GM12878 (cell line): ENCODE measurements around the gene GDE1. TPM values are rescaled to one million over a fixed set of nuclear protein-coding genes. Genes with fewer than 3 reads are reported as not detected.

ENCODE experiments used
- ATAC-seq: fragments of 200-7000 bp; cut with Tn5 transposase; 3 replicates; pipeline ENCODE4 v1.9.1; 2020; ENCODE audit warnings: mild to moderate bottlenecking, moderate library complexity
- BruUV-seq: library from RNA; stranded (reverse); fragments of 400-500 nt; replicated peaks from 2 replicates; lab custom pipeline; 2021; lab: Mats Ljungman, UMichigan
- CTCF ChIA-PET: fragments of 300-600 bp; sonication (Branson Sonifier 250); formaldehyde crosslinking; extraction: SDS; loops from one replicate; lab custom pipeline; 2021; ENCODE audit warnings: inconsistent platforms; lab: Yijun Ruan, JAX
- POLR2A ChIA-PET: fragments of 350-600 bp; formaldehyde crosslinking; extraction: SDS; loops from one replicate; lab custom pipeline; 2021; ENCODE audit warnings: inconsistent platforms; lab: Charles Lee
- RAD21 ChIA-PET: fragments of 300-600 bp; sonication (Branson Sonifier 250); formaldehyde crosslinking; loops from one replicate; lab custom pipeline; 2023; ENCODE audit warnings: antibody characterized with exemption; ENCODE audit not compliant: unreplicated experiment; lab: Charles Lee
- SMC1A ChIA-PET: fragments of 300-600 bp; sonication (Branson Sonifier 250); formaldehyde crosslinking; loops from one replicate; lab custom pipeline; 2023; ENCODE audit not compliant: unreplicated experiment, uncharacterized antibody; lab: Charles Lee
- DNase-seq: peaks from one replicate; pipeline ENCODE4 v3.0.0-alpha.2; 2011; ENCODE audit warnings: low read depth, low spot score
- FAIRE-seq: peaks from 3 replicates; lab custom pipeline; 2011; peaks lifted over from hg19 to GRCh38; lab: Jason Lieb, UNC
- H2AFZ ChIP-seq: 2 replicates; pipeline ENCODE4 v1.6.0; 2011; ENCODE audit warnings: low read depth, low read length, control low read depth; ENCODE audit not compliant: control insufficient read depth
- H3K27ac ChIP-seq: 2 replicates; pipeline ENCODE4 v1.5.1; 2011; ENCODE audit warnings: control low read depth; ENCODE audit not compliant: control insufficient read depth, insufficient read depth
- H3K27me3 ChIP-seq, 2 experiments: replicated peaks in 1 of 2; 2 replicates each; pipeline versions ENCODE4 v1.6.0 to v1.6.1; 2011; ENCODE audit warnings: low read length in 1 of 2; ENCODE audit not compliant: control insufficient read depth in 2 of 2, insufficient read depth in 2 of 2
- H3K36me3 ChIP-seq, 2 experiments: 2 replicates each; pipeline ENCODE4 v1.5.1; 2011; ENCODE audit warnings: low read length in 1 of 2; ENCODE audit not compliant: control insufficient read depth in 2 of 2, insufficient read depth in 2 of 2
- H3K4me1 ChIP-seq: 2 replicates; pipeline ENCODE4 v1.6.1; 2011; ENCODE audit warnings: mild to moderate bottlenecking, low read length, moderate library complexity, mixed read lengths; ENCODE audit not compliant: control insufficient read depth, insufficient read depth
- H3K4me2 ChIP-seq: 2 replicates; pipeline ENCODE4 v1.6.0; 2011; ENCODE audit warnings: control low read depth; ENCODE audit not compliant: control insufficient read depth, insufficient read depth
- H3K4me3 ChIP-seq: fragments of 200-600 bp; sonication (generic); 2 replicates; pipeline ENCODE4 v1.5.1; 2016
- H3K79me2 ChIP-seq: 2 replicates; pipeline ENCODE4 v1.6.0; 2011; ENCODE audit warnings: low read length; ENCODE audit not compliant: control insufficient read depth, insufficient read depth
- H3K9ac ChIP-seq: 2 replicates; pipeline ENCODE4 v1.8.0; 2011; ENCODE audit warnings: low read length, control low read depth, mixed read lengths; ENCODE audit not compliant: control insufficient read depth, insufficient read depth
- H3K9me3 ChIP-seq: replicated peaks from 3 replicates; pipeline ENCODE4 v1.5.1; 2011; ENCODE audit warnings: mild to moderate bottlenecking, low read length; ENCODE audit not compliant: control insufficient read depth, insufficient read depth
- H4K20me1 ChIP-seq: 2 replicates; pipeline ENCODE4 v1.6.0; 2011; ENCODE audit not compliant: control insufficient read depth, insufficient read depth
- BCL11A ChIP-seq: IDR thresholded peaks from 2 replicates; pipeline ENCODE4 v1.6.1; 2011; ENCODE audit warnings: low read depth, low read length
- CBFB ChIP-seq: IDR thresholded peaks from 2 replicates; pipeline ENCODE4 v1.6.1; 2016; ENCODE audit warnings: antibody characterized with exemption, low read depth
- GABPA ChIP-seq: IDR thresholded peaks from 2 replicates; pipeline ENCODE4 v1.6.1; 2014; ENCODE audit warnings: antibody characterized with exemption, low read depth, mild to moderate bottlenecking, inconsistent platforms
- IKZF2 ChIP-seq, 2 experiments: fragments of 450-650 bp; IDR thresholded peaks; 2 replicates each; pipeline ENCODE4 v1.6.1; 2017; ENCODE audit warnings: mild to moderate bottlenecking in 2 of 2, moderate library complexity in 2 of 2
- MEF2A ChIP-seq: IDR thresholded peaks from 2 replicates; pipeline ENCODE4 v1.6.1; 2011; ENCODE audit warnings: low read depth, mild to moderate bottlenecking, low read length, moderate library complexity; ENCODE audit not compliant: insufficient read depth
- PML ChIP-seq: IDR thresholded peaks from 2 replicates; pipeline ENCODE4 v1.6.1; 2012; ENCODE audit warnings: low read length, inconsistent platforms
- POLR2AphosphoS2 ChIP-seq: IDR thresholded peaks from 2 replicates; pipeline ENCODE4 v1.6.1; 2011; ENCODE audit warnings: low read depth, mild to moderate bottlenecking, low read length, improper control_type of control experiment, moderate library complexity
- RB1 ChIP-seq: fragments of 450-650 bp; formaldehyde crosslinking; IDR thresholded peaks from 2 replicates; pipeline ENCODE4 v1.6.1; 2017; ENCODE audit warnings: mild to moderate bottlenecking, borderline replicate concordance
- TARDBP ChIP-seq: IDR thresholded peaks from 2 replicates; pipeline ENCODE4 v1.6.1; 2016; ENCODE audit warnings: borderline replicate concordance
- ZNF274 ChIP-seq: IDR thresholded peaks from one replicate; pipeline ENCODE4 v1.8.0; 2011; ENCODE audit not compliant: insufficient read length, insufficient read depth
- WGBS: methylation state at CpG from one replicate; pipeline ENCODE4 v1.1.6; 2016; ENCODE audit warnings: low lambda C conversion rate; ENCODE audit not compliant: insufficient replicate concordance, insufficient coverage; ENCODE audit errors: missing lambda C conversion rate; 5-methylcytosine and 5-hydroxymethylcytosine counted together
- in situ Hi-C: fragments of 300-500 bp; cut with MboI; formaldehyde crosslinking; loops from 9 replicates; pipeline ENCODE4 v1.14.3; 2018; ENCODE audit warnings: mixed read lengths
- intact Hi-C: fragments of 100-400 bp; cut with micrococcal nuclease; formaldehyde crosslinking; loops from one replicate; pipeline ENCODE4 v1.14.2; 2022; ENCODE audit not compliant: unreplicated experiment
- polyA plus RNA-seq, 11 experiments: library from polyadenylated mRNA; depleted of rRNA in 4 of 11; unstranded in 6 of 11; stranded (reverse) in 5 of 11; fragments of >200 nt; fragmentation: Nextera tagmentation in 4 of 11; fragmentation: Illumina TruSeq in 1 of 11; extraction: Ambion mirVana in 4 of 11; extraction: Trizol in 1 of 11; gene quantifications; 1 replicate in 1 of 11; 2 replicates in 10 of 11; pipeline versions ENCODE4 v1.2.1 to v1.2.3, GENCODE V29; 2011 to 2016; ENCODE audit warnings: inconsistent platforms in 2 of 11, missing spikeins in 2 of 11, low read depth in 1 of 11
- total RNA-seq, 4 experiments: library from RNA; depleted of rRNA in 3 of 4; stranded (reverse); fragments of >200 nt in 3 of 4; fragmentation: Illumina TruSeq in 1 of 4; extraction: Trizol in 1 of 4; gene quantifications; 2 replicates each; pipeline versions ENCODE4 v1.2.1 to v1.2.3, GENCODE V29; 2013 to 2021
- TF ChIP-seq, protein P1 (sequence below): fragments of 450-650 bp; IDR thresholded peaks from 2 replicates; pipeline ENCODE4 v1.6.1; 2018; ENCODE audit warnings: borderline replicate concordance, mild to moderate bottlenecking; ENCODE audit not compliant: partially characterized antibody
- TF ChIP-seq, protein P2 (sequence below): IDR thresholded peaks from 2 replicates; pipeline ENCODE4 v1.6.1; 2012; ENCODE audit warnings: low read depth, low read length, improper control_type of control experiment
- TF ChIP-seq, protein P3 (sequence below): IDR thresholded peaks from 2 replicates; pipeline ENCODE4 v1.6.1; 2012; ENCODE audit warnings: low read depth, low read length, improper control_type of control experiment

Gene GDE1
- total and polyA plus RNA-seq, 10 of the 15 experiments (the other 5 are each of a cell fraction or from before 2014, with no cell fraction given), result 14.8 to 31.8 (median 21.0) TPM

- Histone ChIP-seq H3K79me2 (no peaks in the 10 kb centered on the region), H2AFZ (no peak overlapping the region), H3K9ac (no peak overlapping the region), H3K4me1 (no peaks in the 10 kb centered on the region), H4K20me1 (no peaks in the 10 kb centered on the region), H3K27me3 (no peaks in the 10 kb centered on the region), H3K4me3 (no peak overlapping the region), H3K4me2 (no peak overlapping the region), H3K36me3 (no peaks in the 10 kb centered on the region), H3K9me3 (no peaks in the 10 kb centered on the region), H3K27ac (no peak overlapping the region)
- in situ Hi-C loops, result no loop called here
- RAD21 ChIA-PET, result no interaction called here
- 0% methylated on average over 1 of the region's 1 CpG for WGBS
- no TSS peak for BruUV-seq
- ATAC-seq (no peak), DNase-seq (no peak), FAIRE-seq (no peak)
- SMC1A ChIA-PET, result no interaction called here
- intact Hi-C loops, result no loop called here
- no peak for TF ChIP-seq RB1
- TF ChIP-seq, protein P1, sequence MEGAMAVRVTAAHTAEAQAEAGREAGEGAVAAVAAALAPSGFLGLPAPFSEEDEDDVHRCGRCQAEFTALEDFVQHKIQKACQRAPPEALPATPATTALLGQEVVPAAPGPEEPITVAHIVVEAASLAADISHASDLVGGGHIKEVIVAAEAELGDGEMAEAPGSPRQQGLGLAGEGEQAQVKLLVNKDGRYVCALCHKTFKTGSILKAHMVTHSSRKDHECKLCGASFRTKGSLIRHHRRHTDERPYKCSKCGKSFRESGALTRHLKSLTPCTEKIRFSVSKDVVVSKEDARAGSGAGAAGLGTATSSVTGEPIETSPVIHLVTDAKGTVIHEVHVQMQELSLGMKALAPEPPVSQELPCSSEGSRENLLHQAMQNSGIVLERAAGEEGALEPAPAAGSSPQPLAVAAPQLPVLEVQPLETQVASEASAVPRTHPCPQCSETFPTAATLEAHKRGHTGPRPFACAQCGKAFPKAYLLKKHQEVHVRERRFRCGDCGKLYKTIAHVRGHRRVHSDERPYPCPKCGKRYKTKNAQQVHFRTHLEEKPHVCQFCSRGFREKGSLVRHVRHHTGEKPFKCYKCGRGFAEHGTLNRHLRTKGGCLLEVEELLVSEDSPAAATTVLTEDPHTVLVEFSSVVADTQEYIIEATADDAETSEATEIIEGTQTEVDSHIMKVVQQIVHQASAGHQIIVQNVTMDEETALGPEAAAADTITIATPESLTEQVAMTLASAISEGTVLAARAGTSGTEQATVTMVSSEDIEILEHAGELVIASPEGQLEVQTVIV, result no peak
- POLR2A ChIA-PET, result no interaction called here
- CTCF ChIA-PET, result no interaction called here
These were observed 39.6 kb downstream of the GDE1 start for GRCh38 chr16:19482291-19482690.

DNA sequence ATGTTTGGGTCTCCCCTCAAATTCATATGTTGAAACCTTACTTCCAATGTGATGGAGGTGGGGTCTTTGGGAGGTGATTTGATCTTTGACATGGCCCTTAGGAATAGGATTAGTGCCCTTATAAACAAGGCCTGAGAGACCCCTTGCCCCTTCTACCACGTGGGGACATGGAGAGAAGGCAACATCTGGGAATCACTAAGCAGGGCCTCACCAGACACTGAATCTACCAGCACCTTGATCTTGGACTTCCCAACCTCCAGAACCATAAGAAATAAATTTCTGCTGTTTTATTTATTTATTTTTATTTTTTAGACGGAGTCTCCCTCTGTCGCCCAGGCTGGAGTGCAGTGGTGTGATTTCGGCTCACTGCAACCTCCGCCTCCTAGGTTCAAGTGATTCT is 40.1 kb downstream of the GDE1 start:
- intact Hi-C loops, result no loop called here
- in situ Hi-C loops, result no loop called here
- ChIA-PET CTCF (interaction anchor here (1.0 kb wide), 1 partner anchor 21 kb away, joined by 3 read pairs; no protein-coding TSS in a partner anchor), POLR2A (no interaction called here), RAD21 (no interaction called here), SMC1A (no interaction called here)
- no peaks in the 10 kb centered on the region for H3K9me3 ChIP-seq
- no peaks in the 10 kb centered on the region for H3K79me2 ChIP-seq
- WGBS, result 70% methylated on average over 5 of the region's 5 CpGs
- ATAC-seq, result no peak
- H3K4me3 ChIP-seq, result no peak overlapping the region
- no peak overlapping the region for H3K4me2 ChIP-seq
- H3K36me3 ChIP-seq, result no peaks in the 10 kb centered on the region
- H3K4me1 ChIP-seq, result no peaks in the 10 kb centered on the region
- H4K20me1 ChIP-seq, result no peaks in the 10 kb centered on the region
- H3K27ac ChIP-seq, result no peak overlapping the region
- no peak for FAIRE-seq
- no TSS peak for BruUV-seq
- no peak overlapping the region for H3K9ac ChIP-seq
- H2AFZ ChIP-seq, result no peak overlapping the region
- DNase-seq, result no peak
- no peaks in the 10 kb centered on the region for H3K27me3 ChIP-seq
- TF ChIP-seq POLR2AphosphoS2, result no peak
- TF ChIP-seq, protein P2, sequence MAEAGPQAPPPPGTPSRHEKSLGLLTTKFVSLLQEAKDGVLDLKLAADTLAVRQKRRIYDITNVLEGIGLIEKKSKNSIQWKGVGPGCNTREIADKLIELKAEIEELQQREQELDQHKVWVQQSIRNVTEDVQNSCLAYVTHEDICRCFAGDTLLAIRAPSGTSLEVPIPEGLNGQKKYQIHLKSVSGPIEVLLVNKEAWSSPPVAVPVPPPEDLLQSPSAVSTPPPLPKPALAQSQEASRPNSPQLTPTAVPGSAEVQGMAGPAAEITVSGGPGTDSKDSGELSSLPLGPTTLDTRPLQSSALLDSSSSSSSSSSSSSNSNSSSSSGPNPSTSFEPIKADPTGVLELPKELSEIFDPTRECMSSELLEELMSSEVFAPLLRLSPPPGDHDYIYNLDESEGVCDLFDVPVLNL, result no peak
- TF ChIP-seq BCL11A, result no peak
- TF ChIP-seq TARDBP, result no peak
- no peak for TF ChIP-seq MEF2A
- TF ChIP-seq IKZF2 (IDR thresholded peaks at IDR 0.05), result no peak
- no peak for TF ChIP-seq PML
- TF ChIP-seq, protein P3, sequence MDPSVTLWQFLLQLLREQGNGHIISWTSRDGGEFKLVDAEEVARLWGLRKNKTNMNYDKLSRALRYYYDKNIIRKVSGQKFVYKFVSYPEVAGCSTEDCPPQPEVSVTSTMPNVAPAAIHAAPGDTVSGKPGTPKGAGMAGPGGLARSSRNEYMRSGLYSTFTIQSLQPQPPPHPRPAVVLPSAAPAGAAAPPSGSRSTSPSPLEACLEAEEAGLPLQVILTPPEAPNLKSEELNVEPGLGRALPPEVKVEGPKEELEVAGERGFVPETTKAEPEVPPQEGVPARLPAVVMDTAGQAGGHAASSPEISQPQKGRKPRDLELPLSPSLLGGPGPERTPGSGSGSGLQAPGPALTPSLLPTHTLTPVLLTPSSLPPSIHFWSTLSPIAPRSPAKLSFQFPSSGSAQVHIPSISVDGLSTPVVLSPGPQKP, result no peak
- TF ChIP-seq ZNF274, result no peak
- TF ChIP-seq GABPA, result no peak
- no peak for TF ChIP-seq CBFB
